KBM-7 (cell line): ENCODE measurements around the gene CD9.
"Not testable (repeated sequence)": the region's sequence is repeated elsewhere in the genome, so short reads cannot be mapped to it uniquely, and the experiment has no call there.

ENCODE experiments used
- DNase-seq: peaks from one replicate; pipeline ENCODE4 v3.0.0-alpha.2; 2015
- in situ Hi-C: fragments of 300-500 bp; cut with MboI; formaldehyde crosslinking; loops from 2 replicates; pipeline ENCODE4 v1.14.3; 2020; ENCODE audit warnings: low sequenced_read_pairs, low pct_unique_long_range_greater_than_20kb, mixed read lengths

CD9 gene

GRCh38 chr12:6200256-6201212, at the start of gene CD9:
Gene CD9 (plus strand): TSS chr12:6200400. CDS start chr12:6200500, 100 bp downstream.
- DNase-seq, result peak; percentile 30
- in situ Hi-C loops, result no loop called here

GRCh38 chr12:6154730-6155459, 45.3 kb upstream of the CD9 start:
- in situ Hi-C loops, result no loop called here
- DNase-seq, result no peak

GRCh38 chr12:6157482-6157881, 42.7 kb upstream of the CD9 start:
- in situ Hi-C loops, result no loop called here
- no peak for DNase-seq

- DNase-seq, result no peak
- in situ Hi-C loops, result no loop called here
These were observed 41.9 kb upstream of the CD9 start for GRCh38 chr12:6158255-6158654.

- in situ Hi-C loops, result no loop called here
- no peak for DNase-seq
These were observed 41.5 kb upstream of the CD9 start for GRCh38 chr12:6158749-6159148.

- in situ Hi-C loops, DNase-seq: not testable (repeated sequence)
These were observed 40.8 kb upstream of the CD9 start for GRCh38 chr12:6159166-6160011.

GRCh38 chr12:6160049-6160649, 40.1 kb upstream of the CD9 start:
- in situ Hi-C loops, DNase-seq: not testable (repeated sequence)

- peak; percentile 37 for DNase-seq
- in situ Hi-C loops, result no loop called here
These were observed 38.9 kb upstream of the CD9 start for GRCh38 chr12:6161124-6161882.

GRCh38 chr12:6163416-6164060, 36.7 kb upstream of the CD9 start:
- in situ Hi-C loops, result no loop called here

GRCh38 chr12:6165395-6165794, 34.8 kb upstream of the CD9 start:
- in situ Hi-C loops, result no loop called here
- DNase-seq, result no peak

More at GRCh38 chr12:6163416-6164060, 36.7 kb upstream of the CD9 start:
- no peak for DNase-seq

- in situ Hi-C loops, result no loop called here
- no peak for DNase-seq
These were observed 33.4 kb upstream of the CD9 start for GRCh38 chr12:6166808-6167207.

- DNase-seq, result peak; percentile 88
- in situ Hi-C loops, result no loop called here
These were observed 32.6 kb upstream of the CD9 start for GRCh38 chr12:6167327-6168280.

- no peak for DNase-seq
- in situ Hi-C loops, result no loop called here
These were observed 28.7 kb upstream of the CD9 start for GRCh38 chr12:6171409-6172015.

GRCh38 chr12:6172086-6172485, 28.1 kb upstream of the CD9 start:
- DNase-seq, result no peak
- in situ Hi-C loops, result no loop called here

- in situ Hi-C loops, result no loop called here
- no peak for DNase-seq
These were observed 27.3 kb upstream of the CD9 start for GRCh38 chr12:6172862-6173261.

GRCh38 chr12:6177642-6178358, 22.4 kb upstream of the CD9 start:
- DNase-seq, result no peak
- in situ Hi-C loops, result no loop called here
